HFFc6 (cell line): ENCODE results near the gene EYA4. TPM values are rescaled to one million over a fixed set of nuclear protein-coding genes. Genes with fewer than 3 reads are reported as not detected.

Source experiments
- DNase-seq: peaks from one replicate; pipeline ENCODE4 v3.0.0-alpha.2; 2018
- H3K27ac Mint-ChIP-seq: 2 replicates; pipeline ENCODE4 v1.8.0; 2020; ENCODE audit warnings: mild to moderate bottlenecking, mixed read lengths
- H3K27me3 Mint-ChIP-seq: 2 replicates; pipeline ENCODE4 v1.8.0; 2021; ENCODE audit warnings: mild to moderate bottlenecking, moderate library complexity, mixed read lengths; ENCODE audit not compliant: insufficient read depth
- H3K36me3 Mint-ChIP-seq: 2 replicates; pipeline ENCODE4 v1.8.0; 2021; ENCODE audit warnings: low read depth, mixed read lengths
- H3K4me1 Mint-ChIP-seq: 2 replicates; pipeline ENCODE4 v1.8.0; 2020; ENCODE audit warnings: low read depth, mixed read lengths
- H3K4me3 Mint-ChIP-seq: 2 replicates; pipeline ENCODE4 v1.8.0; 2020; ENCODE audit warnings: mild to moderate bottlenecking, moderate library complexity, mixed read lengths
- H3K9me3 Mint-ChIP-seq: 2 replicates; pipeline ENCODE4 v1.8.0; 2020; ENCODE audit warnings: mild to moderate bottlenecking, mixed read lengths
- total RNA-seq, 6 experiments: library from RNA; stranded (reverse); fragmentation: NEBNext Ultra II Directional; extraction: Animal tissue kit (Norgen Biotek cat#: 25700); gene quantifications; 2 replicates in 1 of 6; 3 replicates in 5 of 6; pipeline ENCODE4 v1.2.3, GENCODE V29; 2021
- TF ChIP-seq, protein P1 (sequence below): fragments of 200-600 bp; sonication (generic); IDR thresholded peaks from 2 replicates; pipeline ENCODE4 v1.5.0; 2021; ENCODE audit warnings: antibody characterized with exemption, mild to moderate bottlenecking

The EYA4 gene
- total RNA-seq, 6 experiments from 2014 or later = not detected

DNA sequence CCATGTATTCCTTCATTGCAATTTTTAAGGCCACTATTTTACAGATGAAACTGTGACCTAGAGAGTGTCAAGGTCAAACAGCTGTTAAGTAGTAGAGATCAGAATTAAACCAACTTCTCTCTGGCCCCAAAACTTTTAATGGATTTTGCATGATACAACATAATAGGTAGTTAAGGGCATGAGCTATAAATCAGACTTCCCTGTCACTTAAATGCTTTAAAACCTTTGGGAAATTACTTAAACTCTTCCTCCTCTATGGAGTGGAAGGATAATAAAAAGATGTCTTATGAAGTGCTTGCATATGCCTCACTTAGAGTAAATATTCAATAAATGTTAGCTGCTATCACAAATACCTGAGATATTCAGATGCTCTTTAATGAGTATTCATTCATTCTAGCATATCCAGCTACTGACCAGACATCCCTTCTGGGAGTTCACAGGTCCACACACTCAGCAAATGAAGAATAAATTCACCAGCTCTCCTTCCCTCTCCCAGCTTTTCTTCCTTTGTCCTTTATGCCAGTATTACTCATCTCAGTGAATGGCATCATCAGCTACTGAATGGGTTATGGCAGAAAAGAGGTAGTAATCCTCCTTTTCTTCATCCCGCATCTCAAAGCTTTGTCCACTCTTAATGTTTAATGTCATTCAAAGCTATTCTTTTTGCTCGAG lies 36.2 kb downstream of the EYA4 start:
- TF ChIP-seq, protein P1, sequence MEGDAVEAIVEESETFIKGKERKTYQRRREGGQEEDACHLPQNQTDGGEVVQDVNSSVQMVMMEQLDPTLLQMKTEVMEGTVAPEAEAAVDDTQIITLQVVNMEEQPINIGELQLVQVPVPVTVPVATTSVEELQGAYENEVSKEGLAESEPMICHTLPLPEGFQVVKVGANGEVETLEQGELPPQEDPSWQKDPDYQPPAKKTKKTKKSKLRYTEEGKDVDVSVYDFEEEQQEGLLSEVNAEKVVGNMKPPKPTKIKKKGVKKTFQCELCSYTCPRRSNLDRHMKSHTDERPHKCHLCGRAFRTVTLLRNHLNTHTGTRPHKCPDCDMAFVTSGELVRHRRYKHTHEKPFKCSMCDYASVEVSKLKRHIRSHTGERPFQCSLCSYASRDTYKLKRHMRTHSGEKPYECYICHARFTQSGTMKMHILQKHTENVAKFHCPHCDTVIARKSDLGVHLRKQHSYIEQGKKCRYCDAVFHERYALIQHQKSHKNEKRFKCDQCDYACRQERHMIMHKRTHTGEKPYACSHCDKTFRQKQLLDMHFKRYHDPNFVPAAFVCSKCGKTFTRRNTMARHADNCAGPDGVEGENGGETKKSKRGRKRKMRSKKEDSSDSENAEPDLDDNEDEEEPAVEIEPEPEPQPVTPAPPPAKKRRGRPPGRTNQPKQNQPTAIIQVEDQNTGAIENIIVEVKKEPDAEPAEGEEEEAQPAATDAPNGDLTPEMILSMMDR = no peak
- H3K4me1 Mint-ChIP-seq = no peaks in the 10 kb centered on the region
- H3K27ac Mint-ChIP-seq = no peak overlapping the region
- no peak overlapping the region for H3K4me3 Mint-ChIP-seq
- peaks cover 11% of the 10 kb centered on the region for H3K9me3 Mint-ChIP-seq
- H3K27me3 Mint-ChIP-seq = no peaks in the 10 kb centered on the region; the same call in 1 of the 2 replicates
- no peak for DNase-seq
- H3K36me3 Mint-ChIP-seq = no peaks in the 10 kb centered on the region

DNA sequence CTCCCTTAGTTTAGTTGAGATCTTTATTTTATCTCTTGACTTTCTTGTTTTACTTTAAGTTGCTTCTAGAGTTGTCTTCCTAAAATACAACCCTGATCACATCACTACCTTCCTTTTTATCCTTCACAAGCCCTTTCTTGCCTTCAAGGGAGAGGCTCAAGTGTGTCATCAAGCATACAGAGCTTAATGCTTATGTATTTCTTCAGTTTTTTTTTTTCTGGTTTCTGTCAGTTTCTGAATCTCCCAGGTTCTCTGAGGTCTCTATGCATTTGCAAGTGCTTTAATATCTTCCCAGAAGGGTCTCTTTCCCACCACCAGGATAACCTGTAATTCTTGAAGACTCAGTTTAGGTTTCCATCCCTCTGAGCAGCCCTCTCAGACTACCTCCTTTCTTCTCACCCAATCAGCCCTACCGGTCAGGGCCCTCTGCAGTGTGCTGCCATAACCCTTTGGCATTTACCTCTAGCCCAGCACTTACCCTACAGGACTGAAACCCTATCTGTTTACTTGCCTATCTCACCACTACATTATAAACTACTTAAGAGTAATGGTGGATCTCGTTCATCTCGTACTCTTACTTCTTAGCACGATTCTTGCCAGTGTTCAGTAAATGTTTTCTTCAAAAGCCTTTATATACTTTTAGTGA lies 36.9 kb downstream of the EYA4 start:
- no peak for DNase-seq
- H3K4me1 Mint-ChIP-seq = no peaks in the 10 kb centered on the region
- H3K36me3 Mint-ChIP-seq = no peaks in the 10 kb centered on the region
- no peak overlapping the region for H3K4me3 Mint-ChIP-seq
- no peak overlapping the region for H3K27ac Mint-ChIP-seq
- no peaks in the 10 kb centered on the region; the same call in 1 of the 2 replicates for H3K27me3 Mint-ChIP-seq
- H3K9me3 Mint-ChIP-seq = peaks cover 11% of the 10 kb centered on the region
- TF ChIP-seq, protein P1 = no peak

DNA sequence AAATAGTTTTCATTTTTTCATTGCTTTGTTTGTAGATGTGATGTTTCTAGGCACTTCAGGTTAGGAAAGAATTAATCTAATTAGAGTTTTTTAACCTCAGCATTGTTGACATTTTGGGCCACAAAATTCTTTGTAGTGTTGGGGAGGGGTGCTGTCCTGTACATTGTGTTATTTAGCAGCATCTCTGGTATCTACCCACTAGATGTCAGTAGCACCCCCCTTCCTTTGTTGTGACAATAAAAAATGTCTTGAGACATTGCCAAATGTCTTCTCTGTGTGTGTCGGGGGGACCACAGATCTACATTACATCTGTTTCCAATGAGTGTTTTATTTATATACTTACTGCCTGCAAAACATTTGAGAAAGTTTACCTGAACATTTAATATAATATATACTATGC lies 45.6 kb downstream of the EYA4 start:
- H3K27me3 Mint-ChIP-seq = no peaks in the 10 kb centered on the region; the same call in 1 of the 2 replicates
- no peak overlapping the region for H3K27ac Mint-ChIP-seq
- no peak overlapping the region for H3K4me3 Mint-ChIP-seq
- peaks cover 6% of the 10 kb centered on the region for H3K9me3 Mint-ChIP-seq
- TF ChIP-seq, protein P1 = peak; percentile 34; the same call in 1 of the 2 replicates
- no peaks in the 10 kb centered on the region for H3K4me1 Mint-ChIP-seq
- no peaks in the 10 kb centered on the region for H3K36me3 Mint-ChIP-seq
- DNase-seq = no peak

DNA sequence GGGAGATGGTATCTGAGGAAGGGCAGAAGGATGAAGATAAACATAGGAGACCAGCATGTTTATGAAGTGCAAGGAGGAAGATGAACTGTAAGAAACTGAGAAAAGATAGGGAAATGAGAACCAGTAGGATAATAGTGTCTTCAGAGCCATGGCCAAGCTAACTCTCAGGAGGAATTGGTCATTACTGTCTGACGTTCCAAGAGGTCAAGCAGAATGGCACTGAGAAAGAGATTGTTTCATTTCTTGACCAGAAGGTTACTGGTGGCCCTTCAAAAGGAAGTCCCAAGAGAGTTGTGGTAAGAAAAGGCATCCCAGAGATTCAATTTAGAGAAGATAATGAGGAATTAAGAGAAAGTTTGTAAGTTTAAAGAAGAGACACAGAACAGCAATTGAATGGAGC lies 47.5 kb downstream of the EYA4 start:
- no peaks in the 10 kb centered on the region for H3K4me1 Mint-ChIP-seq
- H3K36me3 Mint-ChIP-seq = no peaks in the 10 kb centered on the region
- peaks cover 9% of the 10 kb centered on the region for H3K9me3 Mint-ChIP-seq
- H3K27ac Mint-ChIP-seq = no peak overlapping the region
- H3K27me3 Mint-ChIP-seq = no peaks in the 10 kb centered on the region
- no peak overlapping the region for H3K4me3 Mint-ChIP-seq
- TF ChIP-seq, protein P1 = no peak
- no peak for DNase-seq

DNA sequence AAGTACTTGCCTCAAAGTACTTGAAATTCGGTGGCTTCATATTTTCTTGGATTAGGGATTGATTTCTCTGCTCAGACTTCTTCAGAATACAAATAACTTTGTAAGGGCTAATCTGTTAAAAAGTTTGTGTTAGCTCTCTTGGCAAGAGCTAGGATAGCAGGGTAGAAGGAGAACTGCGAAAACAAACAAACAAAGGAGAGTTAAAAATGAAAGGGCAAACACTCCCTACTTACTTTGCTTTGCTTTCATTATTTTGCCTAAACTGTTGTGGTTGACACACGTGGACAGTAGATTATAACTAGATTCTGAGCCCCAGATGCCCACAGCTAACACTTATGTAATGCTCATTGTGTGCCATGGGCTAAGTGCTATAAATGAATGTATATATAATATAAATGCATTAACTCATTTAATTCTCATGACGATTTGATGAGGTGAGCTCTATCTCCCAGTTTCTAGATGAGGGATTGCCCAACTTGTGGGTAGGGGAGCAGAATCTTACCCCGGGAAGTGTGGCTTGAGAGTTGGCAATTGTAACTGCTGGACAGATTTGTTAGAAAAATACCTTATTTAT lies 48.7 kb downstream of the EYA4 start:
- TF ChIP-seq, protein P1 = no peak
- Mint-ChIP-seq H3K4me1 (no peaks in the 10 kb centered on the region), H3K36me3 (no peaks in the 10 kb centered on the region), H3K4me3 (no peak overlapping the region), H3K27ac (no peak overlapping the region), H3K9me3 (peaks cover 9% of the 10 kb centered on the region), H3K27me3 (no peaks in the 10 kb centered on the region)
- DNase-seq = no peak
